Esophagus squamous epithelium (tissue), 4 donors: Measurements from ENCODE around the gene MAD1L1.

Source experiments
- CTCF ChIP-seq, 6 experiments: fragments of 450-650 bp in 4 of 6; fragments of 200-600 bp in 2 of 6; sonication (generic) in 2 of 6; IDR thresholded peaks; one replicate each; pipeline ENCODE4 v1.5.1; 2016 to 2019; ENCODE audit warnings: antibody characterized with exemption in 6 of 6, mild to moderate bottlenecking in 4 of 6, moderate library complexity in 4 of 6
- POLR2A ChIP-seq, 4 donors: fragments of 450-650 bp; IDR thresholded peaks; one replicate each; pipeline ENCODE4 v1.6.1; 2017; ENCODE audit warnings: antibody characterized with exemption in 4 of 4, mild to moderate bottlenecking in 4 of 4, moderate library complexity in 3 of 4

GRCh38 chr7:1944619-1945210 lies 288.0 kb downstream of the MAD1L1 start:
- TF ChIP-seq CTCF (IDR thresholded peaks at IDR 0.05) (no peak), POLR2A (IDR thresholded peaks at IDR 0.05) (no peak)
